ENCODE data around the gene C3orf38. TPM values are rescaled to one million over a fixed set of nuclear protein-coding genes. Genes with fewer than 3 reads are reported as not detected.

C3orf38 gene
- polyA plus RNA-seq, 2 of the 4 experiments (the other 2 are of a cell fraction), result 18.5 to 25.0 TPM

DNA sequence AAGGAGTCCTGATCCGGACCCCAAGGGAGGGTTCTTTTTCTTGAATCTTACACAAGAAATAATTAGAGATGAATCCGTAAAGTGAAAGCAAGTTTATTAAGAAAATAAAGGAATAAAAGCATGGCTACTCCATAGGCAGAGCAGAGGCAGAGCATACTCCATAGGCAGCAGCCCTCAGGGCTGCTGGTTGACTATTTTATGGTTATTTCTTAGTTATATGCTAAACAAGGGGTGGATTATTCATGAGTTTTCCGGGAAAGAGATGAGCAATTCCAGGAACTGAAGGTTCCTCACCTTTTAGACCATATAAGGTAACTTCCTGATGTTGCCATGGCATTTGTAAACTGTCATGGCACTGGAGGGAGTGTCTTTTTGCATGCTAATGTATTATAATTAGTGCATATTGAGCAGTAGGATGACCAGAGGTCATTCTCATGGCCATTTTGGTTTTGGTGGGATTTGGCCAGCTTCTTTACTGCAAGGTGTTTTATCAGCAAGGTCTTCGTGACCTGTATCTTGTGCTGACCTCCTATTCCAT, 42.2 kb downstream of the C3orf38 start:
- WGBS (ENCODE audit: missing lambda C conversion rate), result 44% methylated on average over 4 of the region's 4 CpGs
- Histone ChIP-seq H3K27ac (no peak overlapping the region), H3K9me3 (no peaks in the 10 kb centered on the region), H3K4me1 (no peaks in the 10 kb centered on the region), H3K4me2 (no peak overlapping the region), H3K4me3 (no peak overlapping the region)
- ATAC-seq (no peak), DNase-seq (ENCODE audit: low read depth in 1 of 2, low spot score in 1 of 2) (no peak), FAIRE-seq (no peak)
- POLR2A ChIA-PET, result no interaction called here
- TF ChIP-seq CHD2 (IDR thresholded peaks at IDR 0.05; ENCODE audit: low read length, partially characterized antibody) (no peak), ZSCAN20 (CRISPR knock-in tag; IDR thresholded peaks at IDR 0.05) (no peak), EHMT2 (IDR thresholded peaks at IDR 0.05; ENCODE audit: low read depth) (no peak), ESRRA (IDR thresholded peaks at IDR 0.05; ENCODE audit: borderline replicate concordance, low read length) (no peak), GATA3 (IDR thresholded peaks at IDR 0.05; ENCODE audit: borderline replicate concordance) (no peak), POLR2A (IDR thresholded peaks at IDR 0.05; ENCODE audit: low read length) (no peak), HOXB13 (CRISPR knock-in tag; IDR thresholded peaks at IDR 0.05; ENCODE audit: low read depth) (no peak), CBX8 (IDR thresholded peaks at IDR 0.05) (no peak), CHD4 (IDR thresholded peaks at IDR 0.05; ENCODE audit: borderline replicate concordance) (no peak), RAD21 (conservative IDR thresholded peaks at IDR 0.05 in 1 of 2, IDR thresholded peaks at IDR 0.05 in 1 of 2) (no peak), PBX3 (IDR thresholded peaks at IDR 0.05) (no peak), RCOR1 (IDR thresholded peaks at IDR 0.05; ENCODE audit: low read depth, low read length) (no peak), FOXS1 (CRISPR knock-in tag; IDR thresholded peaks at IDR 0.05) (no peak), NR3C1 (IDR thresholded peaks at IDR 0.05) (no peak), HOXA7 (CRISPR knock-in tag; IDR thresholded peaks at IDR 0.05) (no peak), FOSL2 (IDR thresholded peaks at IDR 0.05) (no peak), FOSL2 (CRISPR knock-in tag; IDR thresholded peaks at IDR 0.05) (no peak), SMC3 (IDR thresholded peaks at IDR 0.05) (no peak)
- TF ChIP-seq, protein P1, sequence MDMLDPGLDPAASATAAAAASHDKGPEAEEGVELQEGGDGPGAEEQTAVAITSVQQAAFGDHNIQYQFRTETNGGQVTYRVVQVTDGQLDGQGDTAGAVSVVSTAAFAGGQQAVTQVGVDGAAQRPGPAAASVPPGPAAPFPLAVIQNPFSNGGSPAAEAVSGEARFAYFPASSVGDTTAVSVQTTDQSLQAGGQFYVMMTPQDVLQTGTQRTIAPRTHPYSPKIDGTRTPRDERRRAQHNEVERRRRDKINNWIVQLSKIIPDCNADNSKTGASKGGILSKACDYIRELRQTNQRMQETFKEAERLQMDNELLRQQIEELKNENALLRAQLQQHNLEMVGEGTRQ (IDR thresholded peaks at IDR 0.05), result no peak
- CTCF ChIA-PET, result no interaction called here

- Histone ChIP-seq H3K9me3 (no peaks in the 10 kb centered on the region), H3K4me2 (no peak overlapping the region), H3K27ac (no peak overlapping the region), H3K4me3 (no peak overlapping the region), H3K4me1 (no peaks in the 10 kb centered on the region)
- ChIA-PET CTCF (no interaction called here), POLR2A (no interaction called here)
- no peak for DNase-seq (ENCODE audit: low read depth in 1 of 2, low spot score in 1 of 2)
- no peak for FAIRE-seq
- TF ChIP-seq TFCP2L1 (CRISPR knock-in tag; IDR thresholded peaks at IDR 0.05), result no peak
- TF ChIP-seq JUN (IDR thresholded peaks at IDR 0.05), result no peak
- TF ChIP-seq, protein P2, sequence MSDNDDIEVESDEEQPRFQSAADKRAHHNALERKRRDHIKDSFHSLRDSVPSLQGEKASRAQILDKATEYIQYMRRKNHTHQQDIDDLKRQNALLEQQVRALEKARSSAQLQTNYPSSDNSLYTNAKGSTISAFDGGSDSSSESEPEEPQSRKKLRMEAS (IDR thresholded peaks at IDR 0.05), result no peak
- TF ChIP-seq ZNF302 (CRISPR knock-in tag; IDR thresholded peaks at IDR 0.05), result no peak
- TF ChIP-seq CHD4 (IDR thresholded peaks at IDR 0.05; ENCODE audit: borderline replicate concordance), result no peak
- TF ChIP-seq, protein P3, sequence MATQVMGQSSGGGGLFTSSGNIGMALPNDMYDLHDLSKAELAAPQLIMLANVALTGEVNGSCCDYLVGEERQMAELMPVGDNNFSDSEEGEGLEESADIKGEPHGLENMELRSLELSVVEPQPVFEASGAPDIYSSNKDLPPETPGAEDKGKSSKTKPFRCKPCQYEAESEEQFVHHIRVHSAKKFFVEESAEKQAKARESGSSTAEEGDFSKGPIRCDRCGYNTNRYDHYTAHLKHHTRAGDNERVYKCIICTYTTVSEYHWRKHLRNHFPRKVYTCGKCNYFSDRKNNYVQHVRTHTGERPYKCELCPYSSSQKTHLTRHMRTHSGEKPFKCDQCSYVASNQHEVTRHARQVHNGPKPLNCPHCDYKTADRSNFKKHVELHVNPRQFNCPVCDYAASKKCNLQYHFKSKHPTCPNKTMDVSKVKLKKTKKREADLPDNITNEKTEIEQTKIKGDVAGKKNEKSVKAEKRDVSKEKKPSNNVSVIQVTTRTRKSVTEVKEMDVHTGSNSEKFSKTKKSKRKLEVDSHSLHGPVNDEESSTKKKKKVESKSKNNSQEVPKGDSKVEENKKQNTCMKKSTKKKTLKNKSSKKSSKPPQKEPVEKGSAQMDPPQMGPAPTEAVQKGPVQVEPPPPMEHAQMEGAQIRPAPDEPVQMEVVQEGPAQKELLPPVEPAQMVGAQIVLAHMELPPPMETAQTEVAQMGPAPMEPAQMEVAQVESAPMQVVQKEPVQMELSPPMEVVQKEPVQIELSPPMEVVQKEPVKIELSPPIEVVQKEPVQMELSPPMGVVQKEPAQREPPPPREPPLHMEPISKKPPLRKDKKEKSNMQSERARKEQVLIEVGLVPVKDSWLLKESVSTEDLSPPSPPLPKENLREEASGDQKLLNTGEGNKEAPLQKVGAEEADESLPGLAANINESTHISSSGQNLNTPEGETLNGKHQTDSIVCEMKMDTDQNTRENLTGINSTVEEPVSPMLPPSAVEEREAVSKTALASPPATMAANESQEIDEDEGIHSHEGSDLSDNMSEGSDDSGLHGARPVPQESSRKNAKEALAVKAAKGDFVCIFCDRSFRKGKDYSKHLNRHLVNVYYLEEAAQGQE (IDR thresholded peaks at IDR 0.05), result no peak
- no peak for TF ChIP-seq POLR2A (IDR thresholded peaks at IDR 0.05; ENCODE audit: low read length)
- TF ChIP-seq ZFP36 (IDR thresholded peaks at IDR 0.05; ENCODE audit: borderline replicate concordance, partially characterized antibody), result no peak
- no peak for TF ChIP-seq NPAS2 (CRISPR knock-in tag; IDR thresholded peaks at IDR 0.05; ENCODE audit: borderline replicate concordance)
- no peak for TF ChIP-seq RFX5 (IDR thresholded peaks at IDR 0.05)
- no peak for TF ChIP-seq EHF (CRISPR knock-in tag; IDR thresholded peaks at IDR 0.05)
- no peak for TF ChIP-seq EP300 (IDR thresholded peaks at IDR 0.05)
- TF ChIP-seq, protein P4, sequence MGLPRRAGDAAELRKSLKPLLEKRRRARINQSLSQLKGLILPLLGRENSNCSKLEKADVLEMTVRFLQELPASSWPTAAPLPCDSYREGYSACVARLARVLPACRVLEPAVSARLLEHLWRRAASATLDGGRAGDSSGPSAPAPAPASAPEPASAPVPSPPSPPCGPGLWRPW (IDR thresholded peaks at IDR 0.05), result no peak
- no peak for TF ChIP-seq HMGXB4 (CRISPR knock-in tag; IDR thresholded peaks at IDR 0.05; ENCODE audit: borderline replicate concordance)
- WGBS (ENCODE audit: missing lambda C conversion rate), result 15% methylated on average over 3 of the region's 3 CpGs
- no peak for ATAC-seq
Measured at GRCh38 chr3:88192631-88193030, 42.9 kb downstream of the C3orf38 start.

All from A549 (cell line).